ENCODE results near the gene ADAMTSL2. TPM values are rescaled to one million over a fixed set of nuclear protein-coding genes. Genes with fewer than 3 reads are reported as not detected.

ADAMTSL2 gene
- total RNA-seq, 1 donor from 2014 or later = 10.1 TPM

DNA sequence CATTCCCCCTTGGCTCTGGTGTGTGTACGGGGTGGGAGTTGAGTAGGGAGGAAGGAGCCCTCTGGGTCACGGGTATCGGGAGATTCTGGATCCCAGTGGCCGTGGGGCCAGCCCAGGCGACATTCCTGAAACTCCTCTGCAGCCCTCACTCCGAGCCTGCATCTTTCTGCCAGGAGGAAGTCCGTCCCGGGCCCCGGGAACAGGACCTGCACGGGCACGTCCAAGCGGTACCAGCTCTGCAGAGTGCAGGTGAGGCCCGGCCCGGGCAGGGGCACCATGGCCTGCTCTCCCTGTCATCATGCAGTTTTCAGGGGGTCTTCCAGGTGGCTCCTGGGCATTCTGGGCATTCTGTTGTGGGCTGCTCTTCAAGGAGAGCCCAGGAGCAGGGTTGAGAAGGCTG, 3.7 kb downstream of the ADAMTSL2 start:
- no peak overlapping the region for H3K27ac ChIP-seq
- peaks cover 55% of the 10 kb centered on the region for H3K4me1 ChIP-seq
- intact Hi-C loops (cut with DNase I) = no loop called here
- no peak overlapping the region for H3K4me3 ChIP-seq
- peaks cover 14% of the 10 kb centered on the region for H3K27me3 ChIP-seq (ENCODE audit: low read depth)
- H3K9me3 ChIP-seq = no peaks in the 10 kb centered on the region
- ATAC-seq (no peak), DNase-seq (no peak)
- no peaks in the 10 kb centered on the region for H3K36me3 ChIP-seq
- TF ChIP-seq, protein P1, sequence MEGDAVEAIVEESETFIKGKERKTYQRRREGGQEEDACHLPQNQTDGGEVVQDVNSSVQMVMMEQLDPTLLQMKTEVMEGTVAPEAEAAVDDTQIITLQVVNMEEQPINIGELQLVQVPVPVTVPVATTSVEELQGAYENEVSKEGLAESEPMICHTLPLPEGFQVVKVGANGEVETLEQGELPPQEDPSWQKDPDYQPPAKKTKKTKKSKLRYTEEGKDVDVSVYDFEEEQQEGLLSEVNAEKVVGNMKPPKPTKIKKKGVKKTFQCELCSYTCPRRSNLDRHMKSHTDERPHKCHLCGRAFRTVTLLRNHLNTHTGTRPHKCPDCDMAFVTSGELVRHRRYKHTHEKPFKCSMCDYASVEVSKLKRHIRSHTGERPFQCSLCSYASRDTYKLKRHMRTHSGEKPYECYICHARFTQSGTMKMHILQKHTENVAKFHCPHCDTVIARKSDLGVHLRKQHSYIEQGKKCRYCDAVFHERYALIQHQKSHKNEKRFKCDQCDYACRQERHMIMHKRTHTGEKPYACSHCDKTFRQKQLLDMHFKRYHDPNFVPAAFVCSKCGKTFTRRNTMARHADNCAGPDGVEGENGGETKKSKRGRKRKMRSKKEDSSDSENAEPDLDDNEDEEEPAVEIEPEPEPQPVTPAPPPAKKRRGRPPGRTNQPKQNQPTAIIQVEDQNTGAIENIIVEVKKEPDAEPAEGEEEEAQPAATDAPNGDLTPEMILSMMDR (IDR thresholded peaks at IDR 0.05) = no peak

DNA sequence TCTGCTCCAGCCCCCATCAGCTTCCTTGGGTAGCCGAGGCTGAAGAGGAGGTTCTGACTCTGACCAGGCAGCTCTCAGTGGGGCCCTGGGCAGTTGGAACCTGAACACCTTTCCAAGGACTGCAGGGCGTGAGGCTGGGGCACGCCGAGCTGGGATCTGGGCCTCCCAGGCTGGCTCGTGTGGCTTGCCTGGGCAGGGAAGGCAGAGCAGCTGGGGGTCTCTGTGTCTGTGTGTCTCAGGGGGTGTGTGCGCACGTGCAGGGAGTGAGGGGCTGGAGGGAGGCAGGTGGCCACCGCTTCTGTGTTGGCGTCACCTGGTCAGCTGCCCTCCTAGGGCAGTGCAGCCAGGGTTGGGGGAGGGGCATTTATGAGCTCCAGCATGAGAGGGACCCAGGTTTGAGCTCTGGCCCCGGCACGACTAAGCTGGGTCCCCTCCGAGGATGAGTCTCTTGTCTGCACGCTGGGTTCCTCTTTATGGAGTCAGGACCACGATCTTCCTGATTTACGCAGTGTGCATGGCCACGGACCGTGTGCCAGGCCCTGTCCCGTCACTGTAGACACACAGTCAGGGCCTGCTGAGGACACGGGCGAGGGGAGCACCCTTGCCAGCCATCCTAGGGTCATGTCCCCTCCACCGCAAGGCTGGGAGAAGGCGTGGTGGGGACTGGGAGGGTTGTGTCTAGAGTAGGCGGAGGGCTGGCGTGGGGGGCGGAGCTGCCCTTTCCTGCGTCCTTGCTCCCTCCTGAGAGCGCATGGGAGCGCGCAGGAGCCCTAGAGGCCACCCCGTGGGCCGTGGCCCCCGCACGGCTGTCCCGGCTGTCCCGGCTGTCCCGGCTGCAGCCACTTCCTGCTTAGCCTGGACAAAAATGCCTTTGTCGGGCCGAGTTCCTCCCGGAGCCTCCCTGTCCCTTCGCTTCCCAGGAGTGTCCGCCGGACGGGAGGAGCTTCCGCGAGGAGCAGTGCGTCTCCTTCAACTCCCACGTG, 4.6 kb downstream of the ADAMTSL2 start:
- intact Hi-C loops (cut with DNase I) = no loop called here
- H3K27me3 ChIP-seq (ENCODE audit: low read depth) = peaks cover 10% of the 10 kb centered on the region
- H3K36me3 ChIP-seq = no peaks in the 10 kb centered on the region
- TF ChIP-seq, protein P1 (IDR thresholded peaks at IDR 0.05) = no peak
- ATAC-seq (peak; percentile 31 to 53), DNase-seq (no peak)
- peaks cover 54% of the 10 kb centered on the region for H3K4me1 ChIP-seq
- no peaks in the 10 kb centered on the region for H3K9me3 ChIP-seq
- H3K4me3 ChIP-seq = peak overlapping the region; percentile 42
- peak overlapping the region; percentile 74 for H3K27ac ChIP-seq

DNA sequence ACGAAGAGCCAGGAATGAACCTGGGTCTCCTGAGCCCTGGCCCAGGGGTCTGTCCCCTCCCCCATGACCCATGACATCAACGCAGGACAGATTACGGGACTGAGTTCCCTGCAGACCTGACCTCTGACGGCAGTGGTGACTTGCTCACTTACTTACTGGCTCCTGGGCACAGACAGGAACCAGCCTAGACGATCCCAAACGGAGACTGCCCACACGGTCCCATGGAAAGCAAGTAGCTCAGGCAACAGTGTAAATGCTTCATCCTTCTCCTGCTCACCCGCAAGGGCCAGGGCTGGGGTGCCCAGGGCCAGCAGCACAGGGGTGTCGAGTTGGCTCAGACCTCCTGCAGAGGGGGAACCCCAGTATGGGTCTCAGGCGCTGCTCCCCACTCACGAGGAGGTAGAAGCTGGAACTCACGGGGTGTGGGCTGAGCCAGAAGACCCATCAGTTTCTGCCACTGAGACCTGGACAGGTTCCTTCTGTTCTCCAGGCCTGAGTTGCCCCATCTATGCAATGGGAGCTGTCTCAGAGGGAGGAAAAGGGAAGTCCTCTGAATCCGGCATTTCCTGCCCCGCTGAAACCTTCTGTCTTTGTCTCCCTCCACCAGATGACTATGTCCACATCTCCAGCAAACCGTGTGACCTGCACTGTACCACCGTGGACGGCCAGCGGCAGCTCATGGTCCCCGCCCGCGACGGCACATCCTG, 5.6 kb downstream of the ADAMTSL2 start:
- H3K4me3 ChIP-seq = peak overlapping the region; percentile 42
- no peaks in the 10 kb centered on the region for H3K9me3 ChIP-seq
- peaks cover 2% of the 10 kb centered on the region for H3K27me3 ChIP-seq (ENCODE audit: low read depth)
- DNase-seq (no peak), ATAC-seq (peak in 1 of 2 donors; percentile 7)
- no peaks in the 10 kb centered on the region for H3K36me3 ChIP-seq
- peak overlapping the region; percentile 74 for H3K27ac ChIP-seq
- peaks cover 55% of the 10 kb centered on the region for H3K4me1 ChIP-seq
- TF ChIP-seq, protein P1 (IDR thresholded peaks at IDR 0.05) = no peak
- intact Hi-C loops (cut with DNase I) = no loop called here

DNA sequence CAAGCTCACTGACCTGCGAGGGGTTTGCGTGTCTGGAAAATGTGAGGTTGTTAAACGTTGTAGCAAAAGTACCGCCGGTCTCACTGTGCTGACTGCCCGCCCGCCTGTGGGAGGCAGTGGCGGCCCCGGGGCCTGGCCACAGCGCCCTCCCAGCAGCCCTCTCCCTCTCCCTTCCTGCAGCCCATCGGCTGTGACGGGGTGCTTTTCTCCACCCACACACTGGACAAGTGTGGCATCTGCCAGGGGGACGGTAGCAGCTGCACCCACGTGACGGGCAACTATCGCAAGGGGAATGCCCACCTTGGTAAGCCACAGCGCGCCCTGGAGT, 6.2 kb downstream of the ADAMTSL2 start:
- TF ChIP-seq, protein P1 (IDR thresholded peaks at IDR 0.05) = no peak
- intact Hi-C loops (cut with DNase I) = no loop called here
- H3K4me3 ChIP-seq = no peak overlapping the region
- no peaks in the 10 kb centered on the region for H3K9me3 ChIP-seq
- peak overlapping the region; percentile 74 for H3K27ac ChIP-seq
- ATAC-seq = no peak
- DNase-seq = no peak
- no peaks in the 10 kb centered on the region for H3K36me3 ChIP-seq
- H3K27me3 ChIP-seq (ENCODE audit: low read depth) = no peaks in the 10 kb centered on the region
- peaks cover 55% of the 10 kb centered on the region for H3K4me1 ChIP-seq

DNA sequence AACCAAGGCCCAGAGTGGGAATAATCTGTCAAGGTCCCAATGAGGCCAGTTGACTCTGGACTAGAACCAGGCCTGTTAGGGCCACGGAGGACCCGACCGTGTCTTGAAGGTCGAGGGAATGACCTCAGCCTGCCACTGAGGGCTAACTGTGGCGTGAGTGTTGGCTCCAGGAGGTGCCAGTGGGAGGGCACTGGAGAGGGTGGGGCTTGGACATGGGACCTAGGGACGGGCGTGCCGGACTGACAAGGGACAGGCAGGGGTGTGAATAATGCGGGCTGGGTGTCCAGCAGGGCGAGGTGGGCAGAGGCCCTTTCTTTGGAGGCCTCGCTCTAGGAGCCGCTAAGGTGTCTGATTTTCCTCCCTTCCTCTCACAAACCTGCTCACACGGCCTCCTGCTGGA, 7.5 kb downstream of the ADAMTSL2 start:
- TF ChIP-seq, protein P1 (IDR thresholded peaks at IDR 0.05) = no peak
- no peak for DNase-seq
- Histone ChIP-seq H3K27me3 (ENCODE audit: low read depth) (no peaks in the 10 kb centered on the region), H3K4me1 (peaks cover 63% of the 10 kb centered on the region), H3K27ac (no peak overlapping the region), H3K9me3 (no peaks in the 10 kb centered on the region), H3K4me3 (no peak overlapping the region), H3K36me3 (peaks cover under 1% of the 10 kb centered on the region)
- no peak for ATAC-seq
- intact Hi-C loops (cut with DNase I) = no loop called here
